ENCODE results near the gene OVCH1.

- no peak for TF ChIP-seq POLR2A (IDR thresholded peaks at IDR 0.05; ENCODE audit: low read length)
- TF ChIP-seq GATA1 (IDR thresholded peaks at IDR 0.05; ENCODE audit: low read depth, low read length) = no peak
Measured at GRCh38 chr12:29492891-29493290, 4.6 kb downstream of the OVCH1 start.
